Neural progenitor cell (in vitro differentiated cells): ENCODE data around the gene RAB35. TPM values are rescaled to one million over a fixed set of nuclear protein-coding genes. Genes with fewer than 3 reads are reported as not detected.

Experiments used
- DNase-seq: peaks from one replicate; pipeline ENCODE4 v3.0.0-alpha.2; 2016; ENCODE audit warnings: low spot score
- H2AFZ ChIP-seq: fragments of 200-600 bp; sonication (generic); replicated peaks from 2 replicates; pipeline ENCODE4 v1.6.1; 2016; ENCODE audit warnings: antibody characterized with exemption
- H3F3A ChIP-seq: fragments of 200-600 bp; sonication (generic); 2 replicates; pipeline ENCODE4 v1.6.1; 2016; ENCODE audit warnings: antibody characterized with exemption, low read depth
- H3K27ac ChIP-seq: fragments of 200-600 bp; sonication (generic); 2 replicates; pipeline ENCODE4 v1.5.1; 2016; ENCODE audit warnings: mild to moderate bottlenecking
- H3K27me3 ChIP-seq: fragments of 200-600 bp; sonication (generic); 2 replicates; pipeline ENCODE4 v1.6.1; 2016; ENCODE audit warnings: mild to moderate bottlenecking, moderate library complexity
- H3K36me3 ChIP-seq: fragments of 200-600 bp; sonication (generic); 2 replicates; pipeline ENCODE4 v1.5.1; 2016
- H3K4me1 ChIP-seq: fragments of 200-600 bp; sonication (generic); 2 replicates; pipeline ENCODE4 v1.6.1; 2016; ENCODE audit warnings: mixed run types
- H3K4me2 ChIP-seq: fragments of 200-600 bp; sonication (generic); 2 replicates; pipeline ENCODE4 v1.6.1; 2016
- H3K4me3 ChIP-seq: fragments of 200-600 bp; sonication (generic); 2 replicates; pipeline ENCODE4 v1.5.1; 2016
- H3K79me2 ChIP-seq: fragments of 200-600 bp; sonication (generic); 2 replicates; pipeline ENCODE4 v1.6.1; 2016; ENCODE audit warnings: low read depth
- H3K9ac ChIP-seq: fragments of 200-600 bp; sonication (generic); 2 replicates; pipeline ENCODE4 v1.6.1; 2016
- H3K9me3 ChIP-seq: fragments of 200-600 bp; sonication (generic); 2 replicates; pipeline ENCODE4 v1.5.1; 2016; ENCODE audit warnings: low read depth
- H4K20me1 ChIP-seq: fragments of 200-600 bp; sonication (generic); 2 replicates; pipeline ENCODE4 v1.6.1; 2016; ENCODE audit warnings: low read depth
- H3K27ac Mint-ChIP-seq: 3 replicates; pipeline ENCODE4 v1.8.0; 2021; ENCODE audit warnings: mixed read lengths
- H3K27me3 Mint-ChIP-seq: 2 replicates; pipeline ENCODE4 v1.8.0; 2022; ENCODE audit warnings: low read depth, mild to moderate bottlenecking, inconsistent platforms, moderate library complexity, mixed read lengths; ENCODE audit not compliant: insufficient read depth
- H3K36me3 Mint-ChIP-seq: 3 replicates; pipeline ENCODE4 v1.8.0; 2021; ENCODE audit warnings: mixed read lengths
- H3K4me1 Mint-ChIP-seq: 3 replicates; pipeline ENCODE4 v1.8.0; 2021; ENCODE audit warnings: mixed read lengths
- H3K4me3 Mint-ChIP-seq: 3 replicates; pipeline ENCODE4 v1.8.0; 2021; ENCODE audit warnings: mild to moderate bottlenecking, moderate library complexity, mixed read lengths
- H3K9me3 Mint-ChIP-seq: 3 replicates; pipeline ENCODE4 v1.8.0; 2020; ENCODE audit warnings: mixed read lengths
- CTCF ChIP-seq: fragments of 200-600 bp; sonication (generic); IDR thresholded peaks from 2 replicates; pipeline ENCODE4 v1.5.1; 2017; ENCODE audit warnings: antibody characterized with exemption, mild to moderate bottlenecking
- EZH2 ChIP-seq: fragments of 200-600 bp; sonication (generic); IDR thresholded peaks from 2 replicates; pipeline ENCODE4 v1.6.1; 2017; ENCODE audit warnings: antibody characterized with exemption, mild to moderate bottlenecking, moderate library complexity
- EZH2phosphoT487 ChIP-seq: fragments of 200-600 bp; sonication (generic); IDR thresholded peaks from 2 replicates; pipeline ENCODE4 v1.6.1; 2017; ENCODE audit warnings: antibody characterized with exemption
- total RNA-seq: library from RNA; depleted of rRNA; stranded (reverse); fragments of >200 nt; gene quantifications from 2 replicates; pipeline ENCODE4 v1.2.3, GENCODE V29; 2015; ENCODE audit warnings: low replicate concordance

The RAB35 gene
- total RNA-seq, 1 donor from 2014 or later = 17.5 TPM

- no peak overlapping the region for H2AFZ ChIP-seq
- H3K4me1 ChIP-seq = no peaks in the 10 kb centered on the region
- peaks cover 25% of the 10 kb centered on the region for H3K36me3 Mint-ChIP-seq
- no peaks in the 10 kb centered on the region for H3K4me1 Mint-ChIP-seq
- H3K27ac ChIP-seq = no peak overlapping the region
- TF ChIP-seq EZH2phosphoT487 (no peak), EZH2 (no peak), CTCF (no peak)
- no peak overlapping the region for H3K4me3 Mint-ChIP-seq
- H3K27me3 ChIP-seq = no peaks in the 10 kb centered on the region
- DNase-seq = no peak
- H3K4me3 ChIP-seq = no peak overlapping the region
- no peaks in the 10 kb centered on the region for H3K36me3 ChIP-seq
- no peak overlapping the region for H3K9ac ChIP-seq
- H3K27me3 Mint-ChIP-seq = peaks cover 2% of the 10 kb centered on the region
- H3F3A ChIP-seq = no peaks in the 10 kb centered on the region
- no peaks in the 10 kb centered on the region for H3K9me3 ChIP-seq
- H3K9me3 Mint-ChIP-seq = no peaks in the 10 kb centered on the region
- H3K4me2 ChIP-seq = no peak overlapping the region
- H3K27ac Mint-ChIP-seq = no peak overlapping the region
- H3K79me2 ChIP-seq = no peaks in the 10 kb centered on the region
- H4K20me1 ChIP-seq = no peaks in the 10 kb centered on the region
Observed at GRCh38 chr12:120132054-120132836, 15.7 kb upstream of the RAB35 start.

DNA sequence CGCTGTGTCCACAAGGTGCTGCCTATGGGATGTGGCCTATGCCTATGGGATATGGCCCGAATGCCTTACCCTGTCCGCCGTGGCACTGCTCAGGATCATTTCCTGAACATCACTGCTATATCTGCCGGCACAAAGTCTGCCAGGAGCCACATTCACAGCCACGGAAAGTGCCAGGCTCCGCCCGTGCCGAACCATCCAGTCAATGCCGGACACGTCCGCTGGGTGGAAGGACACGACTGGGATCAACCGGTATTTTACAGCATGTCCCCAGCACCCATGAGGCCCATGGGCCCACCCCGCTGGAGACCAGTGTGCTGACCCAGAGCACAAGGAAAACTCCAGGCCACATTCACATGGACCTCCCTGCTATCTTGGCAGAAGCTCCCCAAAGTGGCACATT is 14.6 kb upstream of the RAB35 start:
- no peaks in the 10 kb centered on the region for H3K36me3 ChIP-seq
- no peak for TF ChIP-seq CTCF
- TF ChIP-seq EZH2 = no peak
- no peak for TF ChIP-seq EZH2phosphoT487
- no peaks in the 10 kb centered on the region for H3K9me3 ChIP-seq
- no peak overlapping the region for H3K4me3 ChIP-seq
- Mint-ChIP-seq H3K4me3 (no peak overlapping the region), H3K9me3 (no peaks in the 10 kb centered on the region), H3K4me1 (peaks cover 6% of the 10 kb centered on the region), H3K27me3 (peaks cover 2% of the 10 kb centered on the region), H3K36me3 (peaks cover 32% of the 10 kb centered on the region), H3K27ac (no peak overlapping the region)
- no peak overlapping the region for H3K9ac ChIP-seq
- H3K27ac ChIP-seq = no peak overlapping the region
- no peaks in the 10 kb centered on the region for H4K20me1 ChIP-seq
- H3K27me3 ChIP-seq = no peaks in the 10 kb centered on the region
- no peaks in the 10 kb centered on the region for H3K4me1 ChIP-seq
- H2AFZ ChIP-seq = no peak overlapping the region
- no peaks in the 10 kb centered on the region for H3K79me2 ChIP-seq
- H3K4me2 ChIP-seq = no peak overlapping the region
- DNase-seq = no peak
- H3F3A ChIP-seq = no peaks in the 10 kb centered on the region

- Mint-ChIP-seq H3K4me3 (no peak overlapping the region), H3K9me3 (no peaks in the 10 kb centered on the region), H3K27ac (no peak overlapping the region), H3K4me1 (peaks cover 8% of the 10 kb centered on the region), H3K36me3 (peaks cover 33% of the 10 kb centered on the region), H3K27me3 (peaks cover 2% of the 10 kb centered on the region)
- no peaks in the 10 kb centered on the region for H3F3A ChIP-seq
- H3K9me3 ChIP-seq = no peaks in the 10 kb centered on the region
- no peak overlapping the region for H3K4me2 ChIP-seq
- no peak overlapping the region for H3K9ac ChIP-seq
- TF ChIP-seq EZH2phosphoT487 = no peak
- no peak for TF ChIP-seq EZH2
- no peak for TF ChIP-seq CTCF
- no peak overlapping the region for H3K4me3 ChIP-seq
- no peaks in the 10 kb centered on the region for H3K27me3 ChIP-seq
- no peak overlapping the region for H2AFZ ChIP-seq
- no peaks in the 10 kb centered on the region for H4K20me1 ChIP-seq
- no peak overlapping the region for H3K27ac ChIP-seq
- H3K79me2 ChIP-seq = no peaks in the 10 kb centered on the region
- no peaks in the 10 kb centered on the region for H3K36me3 ChIP-seq
- no peak for DNase-seq
- H3K4me1 ChIP-seq = no peaks in the 10 kb centered on the region
Observed at GRCh38 chr12:120130011-120130410, 13.5 kb upstream of the RAB35 start.
